GM18870 (cell line): Measurements from ENCODE around the gene EEF1A2.
"Not testable (repeated sequence)": the region's sequence is repeated elsewhere in the genome, so short reads cannot be mapped to it uniquely, and the experiment has no call there.

Experiments used
- ATAC-seq: cut with Tn5 transposase; IDR thresholded peaks from one replicate; pipeline ENCODE4 v1.9.1; 2021; ENCODE audit warnings: moderate library complexity; ENCODE audit not compliant: unreplicated experiment

The EEF1A2 gene

GRCh38 chr20:63521602-63522001 lies 22.7 kb upstream of the EEF1A2 start:
- no peak for ATAC-seq

DNA sequence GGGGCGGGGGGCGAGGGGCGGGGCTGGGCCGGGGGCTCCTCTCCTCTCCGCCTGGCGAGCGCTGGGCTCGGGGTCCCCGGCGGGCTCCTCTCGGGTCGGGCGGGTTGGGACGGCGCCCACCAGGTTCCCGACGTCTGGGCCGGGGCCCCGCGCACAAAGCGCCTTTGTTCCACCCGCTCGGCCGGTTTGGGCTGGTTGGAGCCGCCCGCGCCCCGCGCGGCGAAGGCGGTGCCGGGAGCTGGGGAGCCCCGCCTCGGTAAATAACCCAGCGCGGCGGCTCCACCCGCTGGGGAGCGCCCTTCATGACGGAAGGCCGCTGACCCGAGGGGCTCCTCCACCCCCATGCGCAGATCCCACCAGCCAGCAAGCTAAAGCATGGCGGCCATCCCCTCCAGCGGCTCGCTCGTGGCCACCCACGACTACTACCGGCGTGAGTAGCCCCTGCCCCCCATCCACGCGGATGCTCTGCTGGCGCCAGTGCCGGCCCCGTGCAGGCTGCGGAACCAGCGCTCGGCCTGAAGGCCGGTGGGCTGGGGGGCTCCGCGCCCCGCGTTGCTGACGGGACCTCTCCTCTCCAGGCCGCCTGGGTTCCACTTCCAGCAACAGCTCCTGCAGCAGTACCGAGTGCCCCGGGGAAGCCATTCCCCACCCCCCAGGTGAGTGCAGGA lies 22.2 kb upstream of the EEF1A2 start:
- no peak for ATAC-seq

GRCh38 chr20:63520504-63520933 lies 21.6 kb upstream of the EEF1A2 start, which contains the start of gene PPDPF:
Gene PPDPF (plus strand): TSS chr20:63520765. CDS start chr20:63521309, 544 bp downstream.
- ATAC-seq: no peak

- ATAC-seq: no peak
These were observed 21.0 kb upstream of the EEF1A2 start for GRCh38 chr20:63519668-63520503.

DNA sequence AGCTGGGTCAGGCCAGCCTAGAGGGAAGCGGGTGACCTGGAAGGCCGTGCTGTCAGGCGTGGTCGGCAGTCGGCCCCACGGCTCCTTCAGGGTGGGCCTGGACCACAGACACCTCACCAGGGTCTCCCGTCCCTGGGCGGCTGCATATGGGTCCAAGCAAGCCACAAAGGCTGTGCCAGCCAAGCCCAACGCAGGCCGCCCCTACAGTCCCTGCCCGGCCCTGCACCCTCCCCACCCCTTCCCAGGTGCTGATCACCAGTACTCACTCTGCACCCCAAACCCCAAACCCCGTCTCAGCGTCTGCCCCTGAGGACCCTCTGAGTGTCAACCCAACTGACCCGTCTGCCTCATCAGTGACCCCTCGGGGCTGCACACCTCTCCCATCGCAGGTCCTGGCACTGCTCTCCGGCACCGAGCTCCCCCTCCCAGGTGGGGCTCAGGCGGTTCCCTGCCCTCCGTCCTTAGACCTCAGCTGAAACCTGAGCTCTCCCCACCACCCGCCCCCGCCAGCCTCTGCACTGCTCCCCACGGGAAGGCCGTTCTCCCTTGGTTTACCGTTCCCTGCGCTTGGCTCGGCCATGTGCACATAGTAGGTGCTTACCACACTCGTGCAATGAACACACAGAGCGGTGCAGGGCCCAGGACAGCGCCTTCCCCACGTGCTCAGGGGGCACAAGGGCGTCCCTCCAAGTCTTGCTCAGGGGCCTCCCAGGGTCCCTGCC lies 20.2 kb upstream of the EEF1A2 start:
- no peak for ATAC-seq

DNA sequence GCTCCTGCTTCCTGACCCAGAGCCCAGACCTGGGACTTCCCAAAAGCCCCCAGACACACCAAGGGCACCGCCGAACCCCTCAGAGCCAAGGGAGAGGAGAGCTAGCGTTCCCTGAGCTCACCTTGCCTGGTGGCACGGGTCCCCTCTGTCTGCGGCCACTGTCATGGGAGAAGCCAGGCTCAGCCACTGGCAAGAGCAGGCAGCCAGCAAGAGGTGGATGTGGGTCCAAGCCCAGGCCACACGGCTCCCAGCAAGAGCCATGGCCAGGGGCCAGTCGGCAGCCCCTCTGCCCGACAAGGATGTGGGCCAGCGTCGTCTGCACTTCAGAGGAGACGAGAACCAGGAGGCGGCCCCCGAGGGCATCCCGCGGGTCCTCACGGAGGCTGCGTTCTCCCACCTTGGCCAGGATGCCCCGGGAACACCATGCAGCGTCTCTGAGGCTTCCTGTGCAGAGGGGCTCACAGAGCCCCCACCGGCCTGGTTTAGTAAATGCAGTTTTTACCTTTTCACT lies 19.5 kb upstream of the EEF1A2 start:
- ATAC-seq: no peak

- no peak for ATAC-seq
These were observed 18.8 kb upstream of the EEF1A2 start for GRCh38 chr20:63517376-63518309.

DNA sequence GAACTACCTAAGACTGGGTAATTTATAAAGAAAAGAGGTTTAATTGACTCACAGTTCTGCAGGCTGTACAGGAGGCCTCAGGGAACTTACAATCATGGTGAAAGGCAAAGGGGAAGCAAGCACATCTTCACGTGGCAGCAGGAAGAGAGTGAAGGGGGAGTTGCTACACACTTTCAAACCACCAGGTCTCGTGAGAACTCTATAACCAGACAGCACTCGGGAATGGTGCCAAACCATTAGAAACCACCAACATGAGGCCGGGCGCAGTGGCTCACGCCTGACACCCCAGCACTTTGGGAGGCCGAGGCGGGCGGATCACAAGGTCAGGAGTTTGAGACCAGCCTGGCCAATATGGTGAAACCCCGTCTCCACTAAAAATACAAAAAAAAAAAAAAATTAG lies 15.6 kb upstream of the EEF1A2 start:
- ATAC-seq: not testable (repeated sequence)

- no peak for ATAC-seq
These were observed 14.3 kb upstream of the EEF1A2 start for GRCh38 chr20:63513207-63513606.

DNA sequence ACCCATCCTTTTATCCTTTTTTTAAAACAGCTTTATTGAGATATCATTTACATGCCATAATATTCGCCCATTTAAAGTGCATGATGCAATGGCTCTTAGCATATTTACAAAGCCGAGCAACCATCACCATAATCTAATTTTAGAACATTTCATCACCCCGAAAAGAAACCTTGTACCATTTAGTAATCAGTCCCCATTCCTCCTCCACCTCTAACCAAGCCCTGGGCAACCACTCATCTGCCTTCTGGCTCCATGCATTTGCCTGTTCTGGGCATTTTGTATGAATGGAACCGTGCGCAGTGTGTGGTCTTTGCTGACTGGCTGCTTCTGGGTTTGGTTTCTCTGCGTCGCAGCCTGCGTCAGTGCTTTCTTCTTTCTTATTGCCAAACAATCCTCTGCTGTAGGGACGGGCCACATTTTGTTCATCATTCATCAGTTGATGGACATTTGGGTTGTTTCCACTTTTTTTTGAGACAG lies 10.2 kb upstream of the EEF1A2 start:
- no peak for ATAC-seq

DNA sequence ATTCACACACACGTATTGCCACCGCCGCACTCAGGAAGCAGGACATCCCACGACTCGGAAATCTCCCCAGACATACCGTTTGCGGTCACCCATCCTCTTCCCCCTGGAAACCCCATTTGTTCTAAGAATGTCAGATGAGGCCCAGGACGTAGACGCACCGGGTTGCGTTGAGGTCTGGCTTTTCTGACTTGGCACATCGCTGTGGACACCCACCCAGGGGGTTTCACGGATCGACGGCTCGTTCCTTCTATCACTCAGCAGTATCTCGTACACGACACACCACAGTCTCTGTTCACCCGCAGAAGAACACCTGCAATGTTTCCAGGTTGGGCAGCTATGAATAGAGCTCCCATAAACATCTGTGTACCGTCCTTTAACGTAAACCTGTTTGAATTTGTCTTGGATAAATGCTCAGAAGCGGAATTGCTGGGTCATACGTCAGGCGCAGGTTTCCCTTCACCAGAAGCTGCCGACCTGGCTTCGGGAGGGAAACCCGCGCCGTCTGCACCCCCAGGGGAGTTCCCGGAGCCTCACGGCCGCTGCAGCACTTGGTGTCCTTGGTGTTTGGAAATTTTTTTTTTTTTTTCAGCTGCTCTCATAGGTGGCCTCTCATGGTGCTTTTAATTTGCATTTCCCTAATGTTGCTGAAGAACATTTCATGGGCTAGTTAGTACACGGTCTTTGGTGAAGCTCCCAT lies 9.3 kb upstream of the EEF1A2 start:
- no peak for ATAC-seq

DNA sequence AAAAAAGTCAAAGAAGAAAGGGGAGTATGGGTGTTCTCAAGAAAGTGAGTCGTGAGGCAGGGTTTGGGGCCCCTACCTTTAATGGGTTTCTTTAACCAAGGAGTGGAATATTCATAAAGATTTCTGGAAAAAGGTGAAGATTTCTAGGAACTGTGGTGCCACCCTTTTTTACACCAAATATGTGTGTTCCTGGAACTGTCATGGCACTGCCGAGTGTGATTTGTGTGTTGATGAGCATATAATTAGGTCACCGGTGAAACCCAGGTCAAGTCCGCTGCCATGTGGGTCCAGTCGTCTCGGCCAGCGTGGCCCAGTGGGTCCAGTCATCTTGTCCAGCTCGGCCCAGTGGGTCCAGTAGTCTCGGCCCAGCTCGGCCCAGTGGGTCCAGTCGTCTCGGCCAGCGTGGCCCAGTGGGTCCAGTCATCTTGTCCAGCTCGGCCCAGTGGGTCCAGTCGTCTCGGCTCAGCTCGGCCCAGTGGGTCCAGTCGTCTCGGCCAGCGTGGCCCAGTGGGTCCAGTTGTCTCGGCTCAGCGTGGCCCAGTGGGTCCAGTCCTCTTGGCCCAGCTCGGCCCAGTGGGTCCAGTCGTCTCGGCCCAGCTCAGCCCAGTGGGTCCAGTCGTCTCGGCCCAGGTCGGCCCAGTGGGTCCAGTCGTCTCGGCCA lies 8.3 kb upstream of the EEF1A2 start:
- no peak for ATAC-seq

GRCh38 chr20:63505723-63506122 lies 6.8 kb upstream of the EEF1A2 start:
- no peak for ATAC-seq

DNA sequence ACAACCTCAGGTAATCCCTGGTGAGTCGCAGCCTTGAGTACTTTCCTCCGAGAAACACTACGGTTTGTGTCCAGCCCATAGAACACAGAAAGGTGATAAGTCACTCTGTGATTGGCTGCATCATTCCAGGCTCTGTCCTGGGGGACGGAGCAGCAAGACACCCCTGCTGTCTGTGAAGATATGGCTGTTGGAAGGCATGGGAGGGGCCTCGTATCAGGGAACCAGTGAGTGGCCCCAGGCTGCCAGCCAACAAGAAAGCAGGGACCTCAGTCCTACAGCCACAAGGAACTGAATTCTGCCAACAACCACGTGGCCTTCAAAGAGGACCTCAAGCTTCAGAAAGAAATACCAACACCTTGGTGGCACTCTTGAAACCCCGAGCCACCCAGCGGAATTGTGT lies 6.4 kb upstream of the EEF1A2 start:
- no peak for ATAC-seq

DNA sequence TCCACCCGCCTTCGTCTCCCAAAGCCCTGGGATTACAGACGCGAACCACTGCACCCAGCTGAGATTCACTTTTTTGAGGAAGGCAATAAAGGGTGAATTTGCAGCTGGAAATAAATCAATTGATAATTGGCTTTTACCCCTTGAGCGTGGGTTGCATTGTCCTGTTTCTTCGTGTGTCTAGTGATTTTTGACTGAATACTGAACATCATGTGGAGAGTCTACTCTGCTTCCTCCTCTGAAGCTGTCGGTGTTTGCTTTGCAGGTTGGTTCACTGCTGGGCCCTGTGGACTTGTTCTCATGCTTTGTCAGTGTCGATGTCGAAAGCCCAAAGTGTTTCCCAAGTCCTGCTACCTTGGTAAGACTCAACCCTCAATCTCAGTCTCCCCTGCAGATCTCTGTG lies 5.8 kb upstream of the EEF1A2 start:
- ATAC-seq: no peak

DNA sequence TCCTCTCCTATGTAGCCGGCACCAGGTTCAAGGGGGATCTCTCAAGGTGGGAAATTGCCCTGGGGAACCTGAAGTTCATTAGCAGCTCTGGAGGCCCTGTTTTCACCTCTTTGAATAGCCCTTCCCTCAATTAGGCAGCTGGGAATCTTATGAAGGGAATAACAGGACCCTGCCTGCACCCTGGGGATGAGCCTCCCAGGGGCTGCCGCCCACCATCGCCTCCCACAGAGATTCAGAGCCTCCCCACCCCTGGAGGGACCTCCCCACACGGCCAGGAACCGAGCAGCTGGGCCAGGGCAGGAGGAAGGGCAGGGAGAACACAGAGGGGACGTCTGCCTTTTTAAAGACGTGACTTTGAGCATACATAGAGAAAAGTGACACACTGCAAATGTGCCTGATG lies 4.6 kb upstream of the EEF1A2 start:
- ATAC-seq: no peak

DNA sequence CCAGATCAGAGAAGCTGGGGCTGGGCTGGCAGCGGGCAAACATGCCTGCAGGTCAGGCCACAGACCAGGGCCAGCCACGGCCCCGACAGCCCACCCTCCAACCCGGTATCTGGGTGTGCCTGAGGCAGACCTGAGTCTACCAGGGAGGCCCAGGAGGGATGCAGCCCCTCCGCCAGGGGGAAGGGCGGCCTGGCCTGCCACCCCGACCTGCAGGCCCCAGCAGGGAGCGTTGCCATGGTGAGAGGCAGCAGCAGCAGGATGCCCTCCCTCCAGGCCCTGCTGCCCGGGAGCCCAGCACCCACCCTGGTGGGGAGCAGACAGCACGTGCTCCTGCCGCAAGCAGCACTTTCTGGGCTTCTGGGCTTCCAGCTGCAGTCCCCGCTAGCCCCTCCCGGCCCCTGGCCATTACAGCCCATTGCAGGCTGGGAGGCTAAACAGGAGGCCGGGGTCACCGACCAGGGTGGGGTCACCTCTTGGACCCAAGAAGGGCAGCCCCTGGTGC lies 3.8 kb upstream of the EEF1A2 start:
- no peak for ATAC-seq

GRCh38 chr20:63501818-63502670 lies 3.2 kb upstream of the EEF1A2 start:
- ATAC-seq: no peak
